HFF-Myc (cell line): Measurements from ENCODE around the gene PAH.

Source experiments
- DNase-seq: peaks from one replicate; pipeline ENCODE4 v3.0.0-alpha.2; 2011; ENCODE audit warnings: low read depth; ENCODE audit errors: extremely low read depth
- H3K4me3 ChIP-seq: replicated peaks from 2 replicates; pipeline ENCODE4 v1.5.1; 2011; ENCODE audit warnings: low read depth, mild to moderate bottlenecking, control low read depth, low read length
- TF ChIP-seq, protein P1 (sequence below): IDR thresholded peaks from 2 replicates; pipeline ENCODE4 v1.5.1; 2012; ENCODE audit warnings: mild to moderate bottlenecking, low read depth, low read length, control low read depth; ENCODE audit errors: missing control alignments

PAH gene

DNA sequence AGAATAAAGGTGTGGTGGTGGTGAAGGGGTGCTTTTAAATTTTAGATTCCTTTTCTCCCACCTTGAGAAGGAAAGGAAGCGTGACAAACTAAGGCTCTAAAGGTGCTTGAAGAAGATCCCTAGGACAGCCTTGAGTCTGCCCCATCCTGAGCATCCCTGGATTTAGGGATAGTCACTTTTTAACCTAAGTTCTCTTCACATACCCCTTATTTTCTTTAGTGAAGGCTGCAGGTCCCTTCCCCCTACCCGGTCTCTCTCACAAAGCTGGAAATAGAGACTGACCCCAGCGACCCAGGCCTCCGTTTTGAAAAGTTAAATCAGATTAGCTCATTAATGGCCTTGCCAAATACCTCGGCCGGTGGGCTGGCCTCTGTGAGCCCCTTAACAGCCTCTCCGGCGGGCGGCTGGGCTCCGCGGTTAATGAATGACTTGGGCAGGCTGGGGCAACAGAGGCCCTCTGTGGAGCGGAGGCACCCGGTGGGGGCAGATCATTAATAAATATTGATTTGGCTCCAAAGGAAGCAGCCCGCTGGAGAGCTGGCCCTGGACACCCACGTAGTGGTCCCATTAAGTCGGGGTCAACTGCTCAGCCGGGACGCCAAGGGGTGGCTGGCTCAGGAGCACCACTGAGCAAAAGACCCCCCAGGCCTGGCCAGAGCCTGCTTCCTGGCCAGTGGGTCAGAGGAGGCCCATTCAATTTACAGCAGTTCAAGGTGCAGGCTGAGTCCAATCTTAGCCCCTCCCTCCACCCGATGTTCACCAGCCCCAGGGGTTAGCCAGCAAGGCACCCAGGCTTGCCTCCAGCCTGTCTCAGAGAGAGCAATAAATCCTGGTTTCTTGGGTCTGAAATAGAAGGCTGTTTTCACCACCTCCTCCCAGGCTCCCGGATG, 31.8 kb downstream of the PAH start:
- TF ChIP-seq, protein P1, sequence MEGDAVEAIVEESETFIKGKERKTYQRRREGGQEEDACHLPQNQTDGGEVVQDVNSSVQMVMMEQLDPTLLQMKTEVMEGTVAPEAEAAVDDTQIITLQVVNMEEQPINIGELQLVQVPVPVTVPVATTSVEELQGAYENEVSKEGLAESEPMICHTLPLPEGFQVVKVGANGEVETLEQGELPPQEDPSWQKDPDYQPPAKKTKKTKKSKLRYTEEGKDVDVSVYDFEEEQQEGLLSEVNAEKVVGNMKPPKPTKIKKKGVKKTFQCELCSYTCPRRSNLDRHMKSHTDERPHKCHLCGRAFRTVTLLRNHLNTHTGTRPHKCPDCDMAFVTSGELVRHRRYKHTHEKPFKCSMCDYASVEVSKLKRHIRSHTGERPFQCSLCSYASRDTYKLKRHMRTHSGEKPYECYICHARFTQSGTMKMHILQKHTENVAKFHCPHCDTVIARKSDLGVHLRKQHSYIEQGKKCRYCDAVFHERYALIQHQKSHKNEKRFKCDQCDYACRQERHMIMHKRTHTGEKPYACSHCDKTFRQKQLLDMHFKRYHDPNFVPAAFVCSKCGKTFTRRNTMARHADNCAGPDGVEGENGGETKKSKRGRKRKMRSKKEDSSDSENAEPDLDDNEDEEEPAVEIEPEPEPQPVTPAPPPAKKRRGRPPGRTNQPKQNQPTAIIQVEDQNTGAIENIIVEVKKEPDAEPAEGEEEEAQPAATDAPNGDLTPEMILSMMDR, result no peak
- no peak overlapping the region for H3K4me3 ChIP-seq
- DNase-seq, result no peak

DNA sequence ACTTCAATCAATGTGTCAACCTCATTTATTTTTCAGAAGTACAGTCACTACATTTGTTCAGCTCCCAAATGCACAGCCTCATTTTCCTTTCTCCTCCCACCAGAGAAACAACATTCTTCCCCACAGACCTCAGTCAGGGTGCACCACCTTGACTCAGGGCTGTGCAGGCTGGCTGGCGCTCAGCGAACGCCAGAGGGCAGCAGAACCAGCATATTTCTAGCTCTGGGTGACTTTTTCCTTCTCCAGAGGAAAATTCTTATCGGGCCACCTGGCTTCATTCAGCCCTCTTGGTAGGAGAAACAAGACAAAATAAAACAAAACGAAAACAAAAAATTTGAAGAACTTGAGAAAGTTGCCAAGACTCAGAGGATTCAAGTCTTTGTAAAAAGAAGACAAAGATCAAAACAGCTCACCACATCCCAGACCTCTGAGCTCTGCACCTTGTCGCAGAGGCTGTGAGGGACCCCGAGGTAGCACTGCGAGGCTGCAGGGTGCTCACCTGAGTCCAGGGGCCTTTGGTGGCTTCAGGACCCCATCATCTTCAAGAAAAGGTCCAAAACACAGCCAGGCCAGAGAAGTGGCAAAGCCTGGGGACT, 33.7 kb downstream of the PAH start:
- no peak for DNase-seq
- H3K4me3 ChIP-seq, result no peak overlapping the region
- TF ChIP-seq, protein P1, result peak; percentile 84

DNA sequence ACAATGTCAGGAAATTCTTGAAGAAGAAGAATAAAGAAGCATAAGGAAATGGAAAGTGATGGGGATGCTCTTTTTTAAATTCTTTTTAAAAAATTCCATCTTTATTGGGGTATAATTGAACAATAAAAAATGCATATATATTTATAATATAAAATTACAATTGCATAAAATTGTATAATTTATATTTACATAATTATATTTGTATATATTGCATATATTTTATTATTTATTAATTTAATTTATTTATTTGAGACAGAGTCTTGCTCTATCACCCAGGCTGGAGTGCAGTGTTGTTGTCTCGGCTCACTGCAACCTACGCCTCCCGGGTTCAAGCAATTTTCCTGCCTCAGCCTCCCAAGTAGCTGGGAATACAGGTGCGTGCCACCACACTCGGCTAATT, 36.3 kb downstream of the PAH start:
- TF ChIP-seq, protein P1, result no peak
- no peak for DNase-seq
- no peak overlapping the region for H3K4me3 ChIP-seq

DNA sequence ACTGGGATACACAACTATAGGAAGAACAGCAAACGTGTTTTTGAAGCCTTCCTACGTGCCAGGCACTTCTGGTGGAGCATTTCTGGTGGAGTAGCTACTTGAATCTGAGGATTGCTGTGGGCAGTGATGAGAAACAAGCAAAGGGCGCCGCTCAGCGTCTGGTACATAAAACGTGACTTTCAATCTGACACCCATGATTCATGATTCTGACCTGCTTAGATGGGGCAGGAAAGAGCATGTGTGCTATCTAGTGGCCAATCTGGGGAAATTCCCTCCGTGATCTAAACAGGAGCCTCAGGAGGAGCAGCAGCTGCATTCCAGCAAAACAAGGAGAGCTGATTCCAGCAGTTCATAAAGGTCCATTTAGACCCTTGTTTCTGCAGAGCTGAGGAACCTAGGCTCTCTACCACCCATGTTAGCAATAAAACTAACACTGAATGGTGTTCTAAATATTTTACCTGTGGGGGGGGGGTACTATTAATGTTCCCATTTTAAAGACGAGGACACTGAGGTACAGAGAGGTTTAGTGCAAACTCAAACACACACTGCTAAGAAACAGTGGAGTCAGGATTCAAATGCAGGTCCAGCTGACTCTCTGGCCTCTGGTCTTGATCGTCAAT, 37.8 kb downstream of the PAH start:
- DNase-seq, result peak; percentile 41
- no peak overlapping the region for H3K4me3 ChIP-seq
- TF ChIP-seq, protein P1, result peak; percentile 34

DNA sequence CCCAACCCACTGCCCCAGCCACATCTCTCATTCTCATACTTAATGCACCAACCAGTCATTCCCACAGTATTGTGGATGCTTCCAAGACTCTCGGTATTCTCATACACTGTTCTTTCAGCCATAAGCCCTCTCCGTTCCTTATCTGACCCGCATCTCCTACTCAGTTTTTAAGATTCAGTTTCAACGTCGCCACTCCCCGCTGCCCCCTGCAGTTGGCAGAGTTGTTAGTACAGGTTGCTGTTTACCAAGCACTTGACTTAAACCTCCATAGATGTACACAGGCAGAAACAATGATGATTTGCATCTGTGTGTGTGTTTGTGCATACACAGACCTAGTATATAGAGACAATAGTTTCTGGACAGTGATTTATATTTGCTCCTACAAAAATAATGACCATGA, 40.2 kb downstream of the PAH start:
- no peak overlapping the region for H3K4me3 ChIP-seq
- TF ChIP-seq, protein P1, result peak; percentile 12
- no peak for DNase-seq

DNA sequence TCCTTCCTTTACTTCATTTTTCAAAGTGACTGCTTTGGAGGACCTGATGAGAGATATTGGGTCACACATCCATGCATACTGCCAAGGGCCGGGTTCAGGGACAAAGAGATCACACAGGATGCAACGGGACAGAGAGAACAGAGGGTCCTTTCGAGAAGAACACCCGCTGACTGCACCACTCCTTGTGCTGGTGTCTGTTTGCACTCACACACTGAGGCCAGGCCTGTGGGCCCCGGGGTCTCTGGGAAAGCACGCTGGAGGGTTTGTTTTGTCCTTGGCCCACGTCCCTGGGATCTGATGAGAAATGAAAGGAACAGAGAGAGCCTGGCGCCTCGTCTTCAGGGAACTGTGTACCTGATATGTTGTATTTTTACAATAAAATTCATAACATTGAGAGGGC, 42.2 kb downstream of the PAH start:
- no peak for DNase-seq
- TF ChIP-seq, protein P1, result no peak
- no peak overlapping the region for H3K4me3 ChIP-seq
